Psoas muscle (tissue), 8 donors: ENCODE data around the gene FAF2. TPM values are rescaled to one million over a fixed set of nuclear protein-coding genes. Genes with fewer than 3 reads are reported as not detected.

Experiments used
- ATAC-seq, 4 donors: fragments of 200-7000 bp; cut with Tn5 transposase; one replicate each; pipeline ENCODE4 v1.9.1; 2020; ENCODE audit warnings: moderate library complexity in 3 of 4, mild to moderate bottlenecking in 2 of 4
- DNase-seq, 2 donors: peaks; one replicate each; pipeline ENCODE4 v3.0.0-alpha.2; 2020
- H3K27ac ChIP-seq: fragments of 200-600 bp; one replicate; pipeline ENCODE4 v1.8.0; 2022
- H3K27me3 ChIP-seq, 3 donors: fragments of 200-600 bp in 1 of 3; one replicate each; pipeline versions ENCODE4 v1.6.1 to v1.8.0; 2013 to 2022; ENCODE audit warnings: low read length in 2 of 3, mild to moderate bottlenecking in 2 of 3, moderate library complexity in 1 of 3; ENCODE audit not compliant: insufficient read depth in 3 of 3
- H3K36me3 ChIP-seq, 2 donors: fragments of 200-600 bp in 1 of 2; one replicate each; pipeline versions ENCODE4 v1.6.1 to v1.8.0; 2013 to 2022; ENCODE audit warnings: low read depth in 1 of 2, mild to moderate bottlenecking in 1 of 2, moderate library complexity in 1 of 2; ENCODE audit not compliant: insufficient read depth in 1 of 2
- H3K4me1 ChIP-seq: fragments of 200-600 bp; one replicate; pipeline ENCODE4 v1.8.0; 2022
- H3K4me3 ChIP-seq: fragments of 200-600 bp; one replicate; pipeline ENCODE4 v1.8.0; 2022; ENCODE audit warnings: mild to moderate bottlenecking
- H3K9me3 ChIP-seq: fragments of 200-600 bp; one replicate; pipeline ENCODE4 v1.8.0; 2022
- WGBS, 3 donors: extraction: QIAGEN DNeasy Blood & Tissue Kit; methylation state at CpG; one replicate each; pipeline versions ENCODE4 v1.1.6 to v1.1.7; 2013; 5-methylcytosine and 5-hydroxymethylcytosine counted together
- intact Hi-C, 2 donors: fragments of 100-400 bp; cut with DNase I; formaldehyde crosslinking; loops; one replicate each; pipeline versions ENCODE4 v1.11.0 to v1.14.2; 2022
- polyA plus RNA-seq, 3 donors: library from polyadenylated mRNA; stranded (reverse); fragments of 200-250 nt; gene quantifications; one replicate each; pipeline ENCODE4 v1.2.3, GENCODE V29; 2013
- total RNA-seq, 4 donors: library from RNA; stranded (reverse); fragmentation: NEBNext Ultra II Directional in 2 of 4; extraction: Animal tissue kit (Norgen Biotek cat#: 25700) in 2 of 4; gene quantifications; one replicate each; pipeline versions ENCODE4 v1.2.1 to v1.2.4, GENCODE V29; 2021 to 2023
- TF ChIP-seq, protein P1 (sequence below): fragments of 200-600 bp; IDR thresholded peaks from one replicate; pipeline ENCODE4 v1.8.0; 2022; ENCODE audit warnings: antibody characterized with exemption
- donor health status: healthy with polysubstance abuse.
- donor health status: DM: no; HTN: no; CAD: no; lungs with moderate emphysema.
- donor health status: Bipolar disorder and iron deficiency.
- donor health status: healthy.
- donor health status: DM: yes; HTN: yes; CAD: no.
- donor health status: DM: no; HTN: no; CAD: no.
- donor health status: DM: no; HTN: no; CAD: no.
- donor health status: DM: yes; HTN: yes; CAD: no.

FAF2 gene
- total and polyA plus RNA-seq, 7 donors, result 8.4 to 22.8 (median 14.7) TPM

DNA sequence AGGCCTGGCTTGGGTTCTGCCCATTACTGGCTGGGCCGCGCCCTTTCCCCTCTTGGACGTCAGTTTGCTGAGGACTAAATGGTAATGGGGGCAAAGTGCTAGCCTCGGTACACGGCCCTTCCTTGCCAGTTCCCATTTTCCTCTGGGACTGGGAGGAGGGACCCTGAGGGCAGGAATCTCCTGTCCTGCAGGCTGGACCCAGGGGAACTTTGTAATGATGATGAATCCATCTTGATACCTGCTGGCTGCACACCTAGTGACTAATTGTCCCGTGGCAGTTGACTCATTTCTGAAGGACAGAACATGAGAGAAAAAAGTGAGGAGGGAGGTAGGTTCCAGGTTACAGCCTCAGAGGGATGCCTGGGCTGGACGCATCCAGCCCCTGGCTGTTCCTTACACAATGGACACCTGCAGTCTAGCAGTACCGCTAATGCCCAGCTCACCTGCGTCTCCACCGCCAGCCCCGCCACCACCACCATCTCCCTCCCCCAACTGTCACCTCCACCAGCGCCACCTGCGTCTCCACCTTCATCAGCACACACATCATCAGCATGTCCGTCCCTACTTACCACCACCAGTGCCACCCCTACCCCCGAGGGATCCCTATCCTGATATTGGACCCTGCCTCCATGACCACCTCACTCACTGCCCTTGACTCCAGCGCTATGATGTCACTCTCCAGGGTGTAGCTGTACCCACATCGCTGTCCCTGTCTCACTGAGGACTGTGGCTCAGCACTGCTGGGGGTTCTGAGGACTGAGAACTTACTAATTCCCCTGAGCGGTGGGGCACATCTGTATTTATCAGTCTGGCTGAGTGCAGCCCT is 105.3 kb downstream of the FAF2 start:
- Histone ChIP-seq H3K4me3 (no peak overlapping the region), H3K27me3 (peaks cover 0 to 12% (median 5%) of the 10 kb centered on the region in 3 donors), H3K27ac (no peak overlapping the region), H3K36me3 (no peaks in the 10 kb centered on the region), H3K9me3 (no peaks in the 10 kb centered on the region), H3K4me1 (no peaks in the 10 kb centered on the region)
- ATAC-seq (no peak), DNase-seq (no peak)
- WGBS, 3 donors, result 58 to 62% (median 60%) methylated on average over 18 of the region's 18 CpGs
- intact Hi-C loops, result no loop called here
- TF ChIP-seq, protein P1, sequence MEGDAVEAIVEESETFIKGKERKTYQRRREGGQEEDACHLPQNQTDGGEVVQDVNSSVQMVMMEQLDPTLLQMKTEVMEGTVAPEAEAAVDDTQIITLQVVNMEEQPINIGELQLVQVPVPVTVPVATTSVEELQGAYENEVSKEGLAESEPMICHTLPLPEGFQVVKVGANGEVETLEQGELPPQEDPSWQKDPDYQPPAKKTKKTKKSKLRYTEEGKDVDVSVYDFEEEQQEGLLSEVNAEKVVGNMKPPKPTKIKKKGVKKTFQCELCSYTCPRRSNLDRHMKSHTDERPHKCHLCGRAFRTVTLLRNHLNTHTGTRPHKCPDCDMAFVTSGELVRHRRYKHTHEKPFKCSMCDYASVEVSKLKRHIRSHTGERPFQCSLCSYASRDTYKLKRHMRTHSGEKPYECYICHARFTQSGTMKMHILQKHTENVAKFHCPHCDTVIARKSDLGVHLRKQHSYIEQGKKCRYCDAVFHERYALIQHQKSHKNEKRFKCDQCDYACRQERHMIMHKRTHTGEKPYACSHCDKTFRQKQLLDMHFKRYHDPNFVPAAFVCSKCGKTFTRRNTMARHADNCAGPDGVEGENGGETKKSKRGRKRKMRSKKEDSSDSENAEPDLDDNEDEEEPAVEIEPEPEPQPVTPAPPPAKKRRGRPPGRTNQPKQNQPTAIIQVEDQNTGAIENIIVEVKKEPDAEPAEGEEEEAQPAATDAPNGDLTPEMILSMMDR, result no peak

DNA sequence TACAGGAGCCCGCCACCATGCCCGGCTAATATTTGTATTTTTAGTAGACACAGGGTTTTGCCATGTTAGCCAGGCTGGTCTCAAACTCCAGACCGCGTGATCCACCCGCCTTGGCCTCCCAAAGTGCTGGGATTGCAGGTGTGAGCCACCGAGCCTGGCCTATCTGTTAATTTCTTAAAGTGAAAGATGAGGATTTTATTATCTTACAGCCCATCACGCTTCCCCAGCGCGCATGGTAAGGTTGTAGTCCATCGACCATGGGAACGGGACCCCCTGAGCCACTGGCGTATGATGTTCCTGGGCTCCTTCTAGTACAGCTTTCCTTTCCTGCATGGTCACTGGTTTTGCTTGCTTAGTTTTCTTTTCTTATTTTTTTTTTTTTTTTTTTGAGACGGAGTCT is 109.7 kb downstream of the FAF2 start:
- ATAC-seq (no peak), DNase-seq (no peak)
- TF ChIP-seq, protein P1, result no peak
- WGBS, 3 donors, result 94 to 95% (median 95%) methylated on average over 12 to 13 of the region's 13 CpGs
- Histone ChIP-seq H3K36me3 (no peaks in the 10 kb centered on the region), H3K9me3 (no peaks in the 10 kb centered on the region), H3K4me1 (no peaks in the 10 kb centered on the region), H3K27me3 (peaks cover 0 to 6% (median 5%) of the 10 kb centered on the region in 3 donors), H3K4me3 (no peak overlapping the region), H3K27ac (no peak overlapping the region)
- intact Hi-C loops, result no loop called here

Other genes with a start within 250 kb of the FAF2 start
- 10 to 100 TPM in 2 of 4 donors, 1 to 10 TPM in 2; 7.1 to 17.0 (median 10.3) TPM for gene SIMC1, start 210.0 kb upstream of the FAF2 start, total RNA-seq
- 1 to 10 TPM; 2.0 to 7.6 (median 5.3) TPM for gene SIMC1, start 210.0 kb upstream of the FAF2 start, polyA plus RNA-seq
- gene KIAA1191, start 86.6 kb upstream of the FAF2 start, total RNA-seq, result 100 to 1,000 TPM in 1 of 4 donors, 10 to 100 TPM in 3; 46.9 to 201 (median 74.3) TPM
- gene KIAA1191, start 86.6 kb upstream of the FAF2 start, polyA plus RNA-seq, result 10 to 100 TPM; 27.0 to 70.4 (median 42.5) TPM
- gene ARL10, start 82.9 kb upstream of the FAF2 start, total RNA-seq, result 1 to 10 TPM; 3.1 to 6.6 (median 5.0) TPM
- gene ARL10, start 82.9 kb upstream of the FAF2 start, polyA plus RNA-seq, result 1 to 10 TPM; 1.6 to 5.3 (median 3.9) TPM
- 10 to 100 TPM; 35.6 to 76.2 (median 59.9) TPM for gene NOP16, start 59.8 kb upstream of the FAF2 start, total RNA-seq
- 100 to 1,000 TPM in 1 of 3 donors, 10 to 100 TPM in 2; 87.5 to 206 (median 90.4) TPM for gene NOP16, start 59.8 kb upstream of the FAF2 start, polyA plus RNA-seq
- gene HIGD2A, start 59.6 kb upstream of the FAF2 start, total RNA-seq, result 100 to 1,000 TPM; 181 to 215 (median 212) TPM
- gene HIGD2A, start 59.6 kb upstream of the FAF2 start, polyA plus RNA-seq, result 100 to 1,000 TPM; 223 to 429 (median 332) TPM
- 100 to 1,000 TPM; 162 to 223 (median 217) TPM for gene CLTB, start 31.8 kb upstream of the FAF2 start, total RNA-seq
- gene CLTB, start 31.8 kb upstream of the FAF2 start, polyA plus RNA-seq, result 100 to 1,000 TPM; 246 to 413 (median 340) TPM
- gene RNF44, start 89.0 kb downstream of the FAF2 start, total RNA-seq, result 10 to 100 TPM; 14.2 to 22.4 (median 16.5) TPM
- gene RNF44, start 89.0 kb downstream of the FAF2 start, polyA plus RNA-seq, result 10 to 100 TPM in 1 of 3 donors, 1 to 10 TPM in 2; 5.6 to 10.1 (median 8.3) TPM
- gene CDHR2, start 101.0 kb downstream of the FAF2 start, total RNA-seq, result under 1 TPM in 2 of 4 donors, not detected in 2; 0.13 to 0.30 TPM
- under 1 TPM in 2 of 3 donors, not detected in 1; 0.03 to 0.16 TPM for gene CDHR2, start 101.0 kb downstream of the FAF2 start, polyA plus RNA-seq
- under 1 TPM; 0.21 to 0.71 (median 0.37) TPM for gene GPRIN1, start 161.8 kb downstream of the FAF2 start, total RNA-seq
- gene GPRIN1, start 161.8 kb downstream of the FAF2 start, polyA plus RNA-seq, result 1 to 10 TPM in 1 of 3 donors, under 1 TPM in 2; 0.18 to 1.2 (median 0.23) TPM
- gene SNCB, start 182.1 kb downstream of the FAF2 start, total RNA-seq, result 1 to 10 TPM in 1 of 4 donors, under 1 TPM in 3; 0.32 to 1.2 (median 0.78) TPM
- gene SNCB, start 182.1 kb downstream of the FAF2 start, polyA plus RNA-seq, result under 1 TPM; 0.34 to 0.42 (median 0.38) TPM
- gene EIF4E1B, start 182.3 kb downstream of the FAF2 start, total RNA-seq, result not detected
- gene EIF4E1B, start 182.3 kb downstream of the FAF2 start, polyA plus RNA-seq, result under 1 TPM in 2 of 3 donors, not detected in 1; 0.04 to 0.62 TPM
- 10 to 100 TPM; 22.5 to 31.2 (median 28.2) TPM for gene TSPAN17, start 199.1 kb downstream of the FAF2 start, total RNA-seq
- gene TSPAN17, start 199.1 kb downstream of the FAF2 start, polyA plus RNA-seq, result 10 to 100 TPM; 24.1 to 51.9 (median 25.8) TPM